ENCODE measurements around the gene PHYKPL. TPM values are rescaled to one million over a fixed set of nuclear protein-coding genes. Genes with fewer than 3 reads are reported as not detected.

The PHYKPL gene
- total RNA-seq, 1 experiment from 2014 or later = 41.7 TPM

- TF ChIP-seq AR (CRISPR knock-in tag; IDR thresholded peaks at IDR 0.05) = no peak
- no peak for TF ChIP-seq ZBTB21 (CRISPR knock-in tag; IDR thresholded peaks at IDR 0.05; ENCODE audit: borderline replicate concordance)
- no peak for TF ChIP-seq PREB (CRISPR knock-in tag; IDR thresholded peaks at IDR 0.05; ENCODE audit: borderline replicate concordance)
- no peak for TF ChIP-seq ZNF232 (CRISPR knock-in tag; IDR thresholded peaks at IDR 0.05)
- no peak for TF ChIP-seq ZNF219 (CRISPR knock-in tag; IDR thresholded peaks at IDR 0.05; ENCODE audit: borderline replicate concordance)
- TF ChIP-seq HMGXB4 (CRISPR knock-in tag; IDR thresholded peaks at IDR 0.05) = peak; percentile 83; the same call in 1 of the 2 replicates
- TF ChIP-seq KAT7 (CRISPR knock-in tag; IDR thresholded peaks at IDR 0.05; ENCODE audit: borderline replicate concordance) = no peak
- no peak for TF ChIP-seq TCF7 (CRISPR knock-in tag; IDR thresholded peaks at IDR 0.05; ENCODE audit: low read depth)
- TF ChIP-seq ELF4 (CRISPR knock-in tag; IDR thresholded peaks at IDR 0.05; ENCODE audit: low read depth) = no peak
- peak; percentile 89; the same call in 1 of the 2 replicates for TF ChIP-seq STAT6 (CRISPR knock-in tag; conservative IDR thresholded peaks at IDR 0.05; ENCODE audit: low read depth)
- TF ChIP-seq CTCF (IDR thresholded peaks at IDR 0.05) = no peak
- no peak for TF ChIP-seq EMX1 (CRISPR knock-in tag; IDR thresholded peaks at IDR 0.05)
- no peak for TF ChIP-seq MXD4 (CRISPR knock-in tag; IDR thresholded peaks at IDR 0.05; ENCODE audit: borderline replicate concordance)
- no peak for TF ChIP-seq FOXJ3 (CRISPR knock-in tag; IDR thresholded peaks at IDR 0.05; ENCODE audit: borderline replicate concordance)
- TF ChIP-seq FOXP4 (CRISPR knock-in tag; IDR thresholded peaks at IDR 0.05) = no peak
- TF ChIP-seq E2F1 (CRISPR knock-in tag; IDR thresholded peaks at IDR 0.05) = no peak
- TF ChIP-seq AFF4 (CRISPR knock-in tag; IDR thresholded peaks at IDR 0.05; ENCODE audit: borderline replicate concordance) = no peak
- TF ChIP-seq ZNF121 (CRISPR knock-in tag; IDR thresholded peaks at IDR 0.05) = peak; percentile 99
- TF ChIP-seq FOXP1 (CRISPR knock-in tag; IDR thresholded peaks at IDR 0.05; ENCODE audit: borderline replicate concordance) = no peak
- TF ChIP-seq ZNF671 (CRISPR knock-in tag; IDR thresholded peaks at IDR 0.05) = no peak
Observed at GRCh38 chr5:178232124-178232919, at the start of gene PHYKPL (continued).

Measured in WTC11 (cell line).